ENCODE data around the gene ELK3.

The ELK3 gene

GRCh38 chr12:96212456-96213375 is 18.5 kb downstream of the ELK3 start:
- no peak for DNase-seq (ENCODE audit: low read depth)

GRCh38 chr12:96213869-96214268 is 19.7 kb downstream of the ELK3 start:
- DNase-seq (ENCODE audit: low read depth), result no peak

- no peak for DNase-seq (ENCODE audit: low read depth)
Observed at GRCh38 chr12:96215919-96216273, 21.7 kb downstream of the ELK3 start.

- DNase-seq (ENCODE audit: low read depth), result no peak
Observed at GRCh38 chr12:96218989-96219678, 25.0 kb downstream of the ELK3 start.

DNA sequence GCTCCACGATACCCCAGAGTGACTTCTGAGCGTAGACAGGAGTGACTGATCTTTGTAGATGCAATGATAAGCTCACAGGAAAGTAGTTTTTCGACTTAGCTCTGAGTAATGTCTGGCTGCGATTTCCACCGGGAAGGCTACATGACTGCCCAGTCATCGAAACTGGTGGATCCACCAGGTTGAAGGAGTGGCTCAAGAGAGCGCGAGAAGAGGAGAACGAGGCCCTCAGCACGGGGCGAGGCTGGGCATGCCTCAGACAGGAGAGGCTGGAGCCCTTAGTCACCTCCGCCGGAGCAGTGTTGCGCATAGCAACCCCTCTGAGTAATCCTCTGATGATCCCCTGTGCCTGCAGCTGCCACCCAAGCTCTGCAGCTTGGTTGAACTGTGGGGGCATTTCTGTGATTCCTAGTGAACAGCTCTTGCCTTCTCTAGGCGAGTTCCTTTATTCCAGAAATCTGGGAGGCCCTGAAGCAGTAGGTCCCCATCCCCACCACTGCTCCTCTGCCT is 25.6 kb downstream of the ELK3 start:
- peak; percentile 96 for DNase-seq (ENCODE audit: low read depth)

DNA sequence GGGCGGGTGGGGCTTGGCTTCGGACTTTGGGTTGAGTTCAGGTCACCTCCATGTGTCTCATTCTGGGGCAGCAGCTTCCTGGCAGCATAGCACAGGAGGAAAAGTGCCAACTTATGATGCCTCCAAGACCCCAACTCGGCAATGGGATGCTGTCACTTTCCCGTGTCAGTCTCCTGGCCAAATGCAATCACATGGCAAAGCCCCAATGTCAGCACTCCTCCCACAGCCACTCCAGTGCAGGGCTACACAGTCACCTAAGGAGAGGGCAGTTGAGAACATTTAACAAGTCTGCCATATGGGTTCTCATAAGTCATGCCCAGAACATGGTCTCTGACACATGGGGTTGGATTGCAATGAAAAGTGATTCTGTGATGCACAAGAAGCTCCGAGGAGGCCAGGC is 26.7 kb downstream of the ELK3 start:
- DNase-seq (ENCODE audit: low read depth), result no peak

GRCh38 chr12:96221391-96221790 is 27.2 kb downstream of the ELK3 start:
- DNase-seq (ENCODE audit: low read depth), result no peak

DNA sequence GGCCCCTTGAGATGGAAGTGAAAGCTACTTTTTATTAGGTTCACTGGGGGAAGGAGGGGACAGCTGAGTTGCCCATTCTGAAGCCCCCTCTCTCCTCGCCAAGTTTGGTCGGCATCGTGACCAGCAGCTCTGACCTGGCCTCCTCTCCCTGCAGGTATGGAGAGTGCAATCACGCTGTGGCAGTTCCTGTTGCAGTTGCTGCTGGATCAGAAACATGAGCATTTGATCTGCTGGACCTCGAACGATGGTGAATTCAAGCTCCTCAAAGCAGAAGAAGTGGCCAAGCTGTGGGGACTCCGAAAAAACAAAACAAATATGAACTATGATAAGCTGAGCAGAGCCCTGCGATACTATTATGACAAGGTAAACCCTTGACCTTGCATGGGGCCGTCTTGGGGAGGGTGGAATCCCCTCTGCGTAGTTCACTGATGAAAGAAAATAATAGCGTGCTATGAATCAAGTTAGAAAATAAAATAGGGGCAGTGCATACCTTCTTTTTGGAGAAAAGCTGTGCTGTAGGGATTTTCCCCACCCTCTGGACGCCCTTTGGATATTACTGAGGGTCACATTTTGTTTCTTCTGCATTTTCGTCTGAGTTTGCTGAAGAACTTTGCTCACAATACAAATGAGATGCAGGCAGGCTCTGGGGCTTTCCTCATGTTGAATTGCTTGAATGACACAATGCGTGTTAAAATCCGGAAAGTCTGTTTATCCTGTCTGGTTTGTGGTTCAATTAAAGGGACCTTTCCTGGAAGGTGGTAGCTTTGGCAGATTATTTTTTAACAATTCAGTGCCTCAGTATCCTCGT is 29.4 kb downstream of the ELK3 start:
- DNase-seq (ENCODE audit: low read depth), result no peak

DNA sequence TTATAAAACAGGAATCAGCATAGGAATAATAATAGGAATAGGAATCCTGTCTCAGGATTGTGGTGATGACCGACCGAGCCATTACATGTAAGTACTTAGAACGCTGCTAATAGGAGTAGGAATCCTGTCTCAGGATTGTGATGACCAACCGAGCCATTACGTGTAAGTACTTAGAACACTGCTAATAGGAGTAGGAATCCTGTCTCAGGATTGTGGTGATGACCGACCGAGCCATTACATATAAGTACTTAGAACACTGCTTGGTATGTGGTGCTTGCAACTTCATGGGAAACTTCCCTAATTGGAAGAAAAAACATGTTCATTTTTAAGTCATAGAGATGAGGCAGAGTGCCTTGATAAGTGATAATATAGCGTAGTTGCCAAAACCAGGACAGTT is 30.0 kb downstream of the ELK3 start:
- DNase-seq (ENCODE audit: low read depth), result no peak

- no peak for DNase-seq (ENCODE audit: low read depth)
Observed at GRCh38 chr12:96225044-96225855, 31.1 kb downstream of the ELK3 start.

GRCh38 chr12:96225994-96226399 is 31.8 kb downstream of the ELK3 start:
- DNase-seq (ENCODE audit: low read depth), result no peak

- DNase-seq (ENCODE audit: low read depth), result no peak
Observed at GRCh38 chr12:96226401-96226800, 32.2 kb downstream of the ELK3 start.

DNA sequence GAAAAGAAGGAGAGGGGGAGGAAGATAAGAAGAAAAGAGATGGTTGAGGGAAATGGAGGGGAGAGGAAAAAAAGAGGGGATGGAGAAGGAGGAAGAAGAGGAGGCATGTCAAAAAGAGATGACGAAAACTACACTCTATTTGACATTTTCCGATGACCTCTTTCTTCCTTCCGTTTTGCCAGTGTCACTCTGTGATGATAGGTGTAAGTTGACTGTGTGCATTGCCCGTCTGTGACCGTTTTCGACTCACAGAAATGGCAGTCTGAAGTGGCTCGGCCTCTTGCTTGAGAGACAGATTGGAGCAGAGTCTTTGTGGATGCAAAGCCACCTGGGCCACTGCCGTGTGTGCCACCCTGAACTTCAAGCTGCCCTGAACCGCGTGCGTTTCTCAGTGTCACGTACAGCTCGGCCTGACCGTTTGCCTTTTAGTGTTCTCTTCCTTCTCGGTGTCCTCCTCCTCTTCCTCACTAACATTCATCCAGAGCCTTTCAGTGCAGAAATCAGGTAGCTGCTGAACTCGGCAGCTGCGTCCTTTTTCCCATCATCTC is 32.7 kb downstream of the ELK3 start:
- DNase-seq (ENCODE audit: low read depth), result no peak

GRCh38 chr12:96227365-96228106 is 33.4 kb downstream of the ELK3 start:
- DNase-seq (ENCODE audit: low read depth), result no peak

GRCh38 chr12:96228566-96229248 is 34.5 kb downstream of the ELK3 start:
- DNase-seq (ENCODE audit: low read depth), result no peak

GRCh38 chr12:96230646-96231045 is 36.5 kb downstream of the ELK3 start:
- DNase-seq (ENCODE audit: low read depth), result no peak

- DNase-seq (ENCODE audit: low read depth), result no peak
Observed at GRCh38 chr12:96233168-96233567, 39.0 kb downstream of the ELK3 start.

DNA sequence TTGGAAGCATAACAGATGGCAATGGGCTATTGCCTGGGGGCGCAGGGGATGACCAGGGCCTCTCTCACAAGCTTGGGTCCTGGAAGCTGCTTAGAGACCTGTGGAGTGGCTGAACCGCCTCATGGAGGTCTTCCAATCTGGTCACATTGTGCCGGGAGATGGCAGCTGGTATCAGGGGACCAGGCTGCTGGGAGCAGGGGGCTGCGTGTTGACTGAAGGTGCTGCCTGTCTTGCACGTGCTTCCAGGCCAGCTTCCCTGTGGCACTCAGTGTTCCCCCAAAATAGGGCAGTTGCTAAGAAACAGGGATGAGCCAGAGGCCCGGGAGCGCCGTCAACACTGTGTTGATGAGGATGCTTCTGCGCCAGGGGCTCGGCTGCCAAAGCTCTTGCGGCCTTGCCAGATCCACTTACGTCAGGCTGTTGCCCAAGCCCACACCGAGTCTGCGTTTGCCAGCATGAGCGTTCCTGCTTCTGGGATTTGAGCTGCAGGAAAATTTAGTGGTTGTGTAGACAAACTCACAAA is 39.8 kb downstream of the ELK3 start:
- DNase-seq (ENCODE audit: low read depth), result peak; percentile 55

DNA sequence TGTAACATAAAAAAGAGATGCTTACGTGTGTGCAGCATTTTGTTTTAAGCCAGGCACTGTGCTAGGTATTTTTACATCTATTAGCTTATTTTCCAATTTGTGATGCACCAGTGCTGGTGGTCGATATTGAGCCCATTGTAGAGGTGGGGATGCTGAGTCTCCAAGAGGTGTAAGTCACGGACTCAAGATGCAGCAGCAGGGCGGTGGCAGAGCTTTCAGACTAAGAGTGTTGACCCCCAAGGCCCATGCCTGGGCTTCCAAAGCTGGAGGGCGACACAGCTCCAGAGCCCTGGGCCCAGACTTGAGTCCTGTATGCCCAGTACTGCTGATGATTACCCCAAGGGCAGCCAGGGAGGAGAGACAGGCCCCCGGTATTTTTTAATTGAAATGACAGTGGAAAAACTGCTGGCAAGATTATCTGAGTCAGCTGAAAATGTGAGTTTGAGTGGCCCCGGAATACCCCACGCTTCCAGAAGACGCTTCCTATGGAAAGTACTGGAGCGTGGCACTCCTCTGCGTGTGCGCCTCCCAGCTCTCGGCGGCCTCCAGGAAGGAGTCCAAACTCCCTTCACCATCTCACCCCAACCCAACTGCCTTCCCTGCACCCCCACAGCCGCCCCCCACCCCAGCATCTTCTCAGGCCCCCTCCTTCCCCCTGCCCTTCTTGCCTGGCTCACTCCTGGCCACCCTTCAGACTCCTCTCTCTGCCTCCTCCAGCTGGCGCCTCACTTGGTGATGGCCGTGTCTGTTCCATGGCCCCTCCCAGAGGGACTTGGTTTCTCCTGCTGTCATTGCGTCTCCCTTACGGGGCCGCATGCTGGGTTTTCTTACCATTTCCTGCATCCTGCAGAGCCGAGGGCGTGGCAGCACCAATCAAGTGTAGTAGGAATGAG is 40.7 kb downstream of the ELK3 start:
- no peak for DNase-seq (ENCODE audit: low read depth)
